ENCODE data around the gene ATP5PD.

The ATP5PD gene

GRCh38 chr17:74994440-74994839 lies 52.3 kb downstream of the ATP5PD start:
- no peak for DNase-seq (ENCODE audit: low read depth)

DNA sequence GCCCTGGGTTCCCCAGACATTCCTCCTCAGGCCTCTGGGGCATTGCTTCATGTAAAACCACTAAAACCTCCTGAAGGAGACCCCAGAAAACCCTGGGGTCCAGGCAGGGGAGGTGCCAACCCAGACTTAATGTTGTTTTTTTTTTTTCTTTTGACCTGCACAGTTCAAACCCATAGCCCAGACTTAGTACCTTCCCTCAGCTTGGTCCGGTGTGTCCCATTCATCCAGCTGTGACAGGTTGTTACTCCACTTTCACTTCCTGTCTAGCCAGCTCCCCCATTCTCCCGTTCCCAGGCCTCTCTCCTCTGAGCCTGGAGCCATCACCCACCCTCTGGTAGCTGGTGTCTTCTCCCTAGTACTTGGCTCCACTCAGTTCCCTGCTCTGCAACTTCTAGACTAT lies 54.5 kb downstream of the ATP5PD start:
- no peak for DNase-seq (ENCODE audit: low read depth)

GRCh38 chr17:74990581-74991105 lies 56.1 kb downstream of the ATP5PD start:
- DNase-seq (ENCODE audit: low read depth) = no peak
